ENCODE data around the gene PLS3.

GRCh38 chrX:115549008-115549407 is 12.0 kb upstream of the PLS3 start:
- TF ChIP-seq POLR2A (IDR thresholded peaks at IDR 0.05) (no peak), CTCF (IDR thresholded peaks at IDR 0.05) (no peak)
